HepG2 (cell line): ENCODE measurements around the gene CTIF. TPM values are rescaled to one million over a fixed set of nuclear protein-coding genes. Genes with fewer than 3 reads are reported as not detected.

Source experiments
- ATAC-seq: fragments of 200-7000 bp; cut with Tn5 transposase; 3 replicates; pipeline ENCODE4 v1.9.1; 2020; ENCODE audit warnings: mild to moderate bottlenecking, moderate library complexity
- BruUV-seq: library from RNA; stranded (reverse); fragments of 400-500 nt; replicated peaks from 2 replicates; lab custom pipeline; 2021; lab: Mats Ljungman, UMichigan
- CTCF ChIA-PET: fragments of 300-600 bp; formaldehyde crosslinking; extraction: SDS; loops from one replicate; lab custom pipeline; 2021; ENCODE audit warnings: low total read pairs, inconsistent platforms, low intra/inter-chr PET ratio; lab: Yijun Ruan, JAX
- POLR2A ChIA-PET: fragments of 350-600 bp; sonication (Branson Sonifier 250); formaldehyde crosslinking; loops from one replicate; lab custom pipeline; 2020; ENCODE audit warnings: antibody characterized with exemption, inconsistent platforms; lab: Yijun Ruan, JAX
- DNase-seq: peaks from one replicate; pipeline ENCODE4 v3.0.0-alpha.2; 2015; ENCODE audit warnings: low spot score
- FAIRE-seq: peaks from 3 replicates; lab custom pipeline; 2011; peaks lifted over from hg19 to GRCh38; lab: Jason Lieb, UNC
- H2AFZ ChIP-seq: one replicate; pipeline ENCODE4 v1.6.1; 2011; ENCODE audit warnings: low read length, inconsistent platforms
- H3K27ac ChIP-seq: fragments of 300-600 bp; 3 replicates; pipeline ENCODE4 v1.8.0; 2011; ENCODE audit warnings: mixed run types, mild to moderate bottlenecking, mixed read lengths, low read length, inconsistent platforms; ENCODE audit not compliant: insufficient read depth; ENCODE audit errors: extremely low read length
- H3K27me3 ChIP-seq, 2 experiments: fragments of 200-600 bp in 1 of 2; 2 replicates in 1 of 2; 3 replicates in 1 of 2; pipeline versions ENCODE4 v1.6.0 to v1.8.0; 2011; ENCODE audit warnings: low read length in 2 of 2, mild to moderate bottlenecking in 2 of 2, moderate library complexity in 2 of 2, inconsistent platforms in 1 of 2; ENCODE audit not compliant: insufficient read depth in 2 of 2, control insufficient read depth in 1 of 2
- H3K36me3 ChIP-seq, 2 experiments: fragments of 200-600 bp in 1 of 2; replicated peaks in 1 of 2; 2 replicates in 1 of 2; 3 replicates in 1 of 2; pipeline versions ENCODE4 v1.5.1 to v1.8.0; 2011; ENCODE audit warnings: low read length in 2 of 2, inconsistent platforms in 1 of 2; ENCODE audit not compliant: insufficient read depth in 2 of 2, control insufficient read depth in 1 of 2
- H3K4me1 ChIP-seq: 2 replicates; pipeline ENCODE4 v1.5.1; 2012; ENCODE audit warnings: low read length, inconsistent platforms; ENCODE audit not compliant: insufficient read depth
- H3K4me2 ChIP-seq: 2 replicates; pipeline ENCODE4 v1.6.0; 2011; ENCODE audit warnings: low read depth, low read length, inconsistent platforms
- H3K4me3 ChIP-seq, 3 experiments: fragments of 200-600 bp in 1 of 3; sonication (generic), shearing (Covaris generic) in 1 of 3; replicated peaks in 1 of 3; 2 replicates each; pipeline ENCODE4 v1.5.1; 2011 to 2016; ENCODE audit warnings: low read length in 3 of 3, inconsistent platforms in 2 of 3, low read depth in 2 of 3, mild to moderate bottlenecking in 2 of 3, control low read depth in 1 of 3, mixed read lengths in 1 of 3; ENCODE audit not compliant: insufficient read depth in 1 of 3
- H3K79me2 ChIP-seq: one replicate; pipeline ENCODE4 v1.6.1; 2011; ENCODE audit warnings: low read length, inconsistent platforms; ENCODE audit not compliant: insufficient read depth
- H3K9ac ChIP-seq: 2 replicates; pipeline ENCODE4 v1.6.0; 2011; ENCODE audit warnings: mild to moderate bottlenecking, low read depth, low read length, inconsistent platforms; ENCODE audit not compliant: insufficient read depth
- H3K9me3 ChIP-seq: 2 replicates; pipeline ENCODE4 v1.5.1; 2012; ENCODE audit warnings: mild to moderate bottlenecking, low read length
- H4K20me1 ChIP-seq: 2 replicates; pipeline ENCODE4 v1.6.0; 2011; ENCODE audit warnings: inconsistent platforms, mild to moderate bottlenecking, low read length, moderate library complexity; ENCODE audit not compliant: insufficient read depth
- ARHGAP35 ChIP-seq: sonication (generic); formaldehyde crosslinking; IDR thresholded peaks from 2 replicates; pipeline ENCODE4 v1.9.0; 2022; ENCODE audit warnings: mild to moderate bottlenecking, inconsistent platforms, moderate library complexity, missing genetic modification reagents, borderline replicate concordance
- EHMT2 ChIP-seq: fragments of 200-600 bp; sonication (generic); IDR thresholded peaks from 2 replicates; pipeline ENCODE4 v1.7.0; 2017; ENCODE audit warnings: antibody characterized with exemption, low read depth, low read length, borderline replicate concordance
- GFI1 ChIP-seq: sonication (generic); formaldehyde crosslinking; IDR thresholded peaks from 2 replicates; pipeline ENCODE4 v1.5.0; 2020; ENCODE audit warnings: missing genetic modification reagents, mild to moderate bottlenecking, borderline replicate concordance
- ISX ChIP-seq: sonication (generic); formaldehyde crosslinking; conservative IDR thresholded peaks from 2 replicates; pipeline ENCODE4 v1.5.0; 2020; ENCODE audit warnings: missing genetic modification reagents
- MEF2D ChIP-seq: sonication (generic); formaldehyde crosslinking; IDR thresholded peaks from 2 replicates; pipeline ENCODE4 v1.5.1; 2020; ENCODE audit warnings: mild to moderate bottlenecking, missing genetic modification reagents
- NCOA5 ChIP-seq: sonication (generic); formaldehyde crosslinking; IDR thresholded peaks from 2 replicates; pipeline ENCODE4 v1.4.0; 2020; ENCODE audit warnings: missing genetic modification reagents
- ZBTB7B ChIP-seq: sonication (generic); formaldehyde crosslinking; IDR thresholded peaks from 2 replicates; pipeline ENCODE4 v1.4.0; 2020; ENCODE audit warnings: missing genetic modification reagents
- ZMYM2 ChIP-seq: sonication (generic); formaldehyde crosslinking; IDR thresholded peaks from 2 replicates; pipeline ENCODE4 v1.8.0; 2022; ENCODE audit warnings: mild to moderate bottlenecking, missing genetic modification reagents
- ZNF644 ChIP-seq: IDR thresholded peaks from 2 replicates; pipeline ENCODE4 v1.6.1; 2016; ENCODE audit warnings: low read depth
- ZNF660 ChIP-seq: sonication (generic); formaldehyde crosslinking; IDR thresholded peaks from 2 replicates; pipeline ENCODE4 v1.5.1; 2020; ENCODE audit warnings: mild to moderate bottlenecking, low read depth, missing genetic modification reagents, borderline replicate concordance
- ZSCAN12 ChIP-seq: sonication (generic); formaldehyde crosslinking; IDR thresholded peaks from 2 replicates; pipeline ENCODE4 v1.9.0; 2021; ENCODE audit warnings: mild to moderate bottlenecking, missing genetic modification reagents
- ZSCAN31 ChIP-seq: sonication (generic); formaldehyde crosslinking; IDR thresholded peaks from 2 replicates; pipeline ENCODE4 v1.5.0; 2020; ENCODE audit warnings: low read depth, mild to moderate bottlenecking, missing genetic modification reagents
- in situ Hi-C: cut with HindIII; loops from 2 replicates; pipeline ENCODE4 v1.10.0; 2017; ENCODE audit warnings: low pct_unique_long_range_greater_than_20kb; ENCODE audit not compliant: extremely low pct_ligation_motif_present
- intact Hi-C: fragments of 100-400 bp; cut with micrococcal nuclease; formaldehyde crosslinking; loops from one replicate; pipeline ENCODE4 v1.10.0; 2022; ENCODE audit not compliant: unreplicated experiment
- polyA plus RNA-seq, 8 experiments: library from polyadenylated mRNA; depleted of rRNA in 3 of 8; stranded (reverse) in 7 of 8; unstranded in 1 of 8; fragments of >200 nt; fragmentation: Illumina TruSeq in 4 of 8; extraction: Trizol in 4 of 8; gene quantifications; 2 replicates each; pipeline versions ENCODE4 v1.2.1 to v1.2.3, GENCODE V29; 2011 to 2016; ENCODE audit warnings: low read depth in 4 of 8, missing spikeins in 1 of 8, mixed read lengths in 1 of 8; ENCODE audit not compliant: insufficient read depth in 1 of 8
- total RNA-seq, 5 experiments: library from RNA; depleted of rRNA; stranded (reverse); fragments of >200 nt; fragmentation: Illumina TruSeq; extraction: Trizol; gene quantifications; 2 replicates each; pipeline ENCODE4 v1.2.3, GENCODE V29; 2016; ENCODE audit warnings: low read depth in 1 of 5
- TF ChIP-seq, protein P1 (sequence below): sonication (generic); formaldehyde crosslinking; IDR thresholded peaks from 2 replicates; pipeline ENCODE4 v1.4.0; 2020; ENCODE audit warnings: missing genetic modification reagents, borderline replicate concordance

Gene CTIF
- total and polyA plus RNA-seq, 2 of the 13 experiments (the other 11 are each of a cell fraction or from before 2014, with no cell fraction given): 18.2 to 28.0 TPM

DNA sequence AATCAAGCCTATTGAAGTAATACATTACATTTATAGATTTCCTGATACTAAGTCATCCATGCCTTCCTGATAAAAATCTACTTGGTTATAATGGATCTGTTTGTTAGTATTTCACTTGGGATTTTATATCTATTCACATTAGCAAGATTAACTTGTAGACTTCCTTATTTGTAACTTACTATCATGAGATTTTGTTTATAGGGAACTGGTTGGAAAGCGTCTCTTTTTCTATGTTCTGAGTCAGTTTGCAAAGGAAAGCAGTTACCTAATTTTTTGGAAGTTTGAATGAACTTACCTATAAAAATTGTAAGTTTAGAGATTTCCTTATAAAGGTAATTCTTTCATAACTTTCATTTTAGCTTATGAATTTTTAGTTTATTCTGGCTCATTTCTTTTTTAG, 270.5 kb downstream of the CTIF start (continued):
- TF ChIP-seq, protein P1, sequence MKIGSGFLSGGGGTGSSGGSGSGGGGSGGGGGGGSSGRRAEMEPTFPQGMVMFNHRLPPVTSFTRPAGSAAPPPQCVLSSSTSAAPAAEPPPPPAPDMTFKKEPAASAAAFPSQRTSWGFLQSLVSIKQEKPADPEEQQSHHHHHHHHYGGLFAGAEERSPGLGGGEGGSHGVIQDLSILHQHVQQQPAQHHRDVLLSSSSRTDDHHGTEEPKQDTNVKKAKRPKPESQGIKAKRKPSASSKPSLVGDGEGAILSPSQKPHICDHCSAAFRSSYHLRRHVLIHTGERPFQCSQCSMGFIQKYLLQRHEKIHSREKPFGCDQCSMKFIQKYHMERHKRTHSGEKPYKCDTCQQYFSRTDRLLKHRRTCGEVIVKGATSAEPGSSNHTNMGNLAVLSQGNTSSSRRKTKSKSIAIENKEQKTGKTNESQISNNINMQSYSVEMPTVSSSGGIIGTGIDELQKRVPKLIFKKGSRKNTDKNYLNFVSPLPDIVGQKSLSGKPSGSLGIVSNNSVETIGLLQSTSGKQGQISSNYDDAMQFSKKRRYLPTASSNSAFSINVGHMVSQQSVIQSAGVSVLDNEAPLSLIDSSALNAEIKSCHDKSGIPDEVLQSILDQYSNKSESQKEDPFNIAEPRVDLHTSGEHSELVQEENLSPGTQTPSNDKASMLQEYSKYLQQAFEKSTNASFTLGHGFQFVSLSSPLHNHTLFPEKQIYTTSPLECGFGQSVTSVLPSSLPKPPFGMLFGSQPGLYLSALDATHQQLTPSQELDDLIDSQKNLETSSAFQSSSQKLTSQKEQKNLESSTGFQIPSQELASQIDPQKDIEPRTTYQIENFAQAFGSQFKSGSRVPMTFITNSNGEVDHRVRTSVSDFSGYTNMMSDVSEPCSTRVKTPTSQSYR (CRISPR knock-in tag): no peak
- TF ChIP-seq ZBTB7B (CRISPR knock-in tag): no peak
- no peak for TF ChIP-seq NCOA5 (CRISPR knock-in tag)
- no peak for TF ChIP-seq GFI1 (CRISPR knock-in tag)
- no peak for TF ChIP-seq ARHGAP35 (CRISPR knock-in tag)
- TF ChIP-seq ZSCAN31 (CRISPR knock-in tag): no peak

DNA sequence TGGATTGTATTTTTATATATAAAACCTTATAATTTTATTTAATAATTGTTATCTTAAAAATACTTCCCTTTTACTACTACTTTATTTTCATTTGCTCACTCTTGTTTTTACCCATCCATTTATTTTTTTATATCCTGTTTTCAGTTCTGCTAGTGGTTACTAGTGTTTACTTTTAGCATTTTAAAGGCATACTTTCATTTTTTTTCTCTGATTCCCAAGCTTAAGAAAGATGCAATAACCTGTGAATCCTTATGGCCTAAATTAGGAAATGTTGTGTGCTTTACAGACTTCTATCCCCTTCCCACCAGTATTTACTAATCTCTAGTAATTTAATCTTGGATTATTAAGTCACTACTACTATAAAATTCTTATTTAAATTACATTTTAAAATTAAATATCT, 272.0 kb downstream of the CTIF start:
- Histone ChIP-seq H3K27ac (no peak overlapping the region), H3K27me3 (no peaks in the 10 kb centered on the region), H4K20me1 (no peaks in the 10 kb centered on the region), H3K9me3 (no peaks in the 10 kb centered on the region), H3K9ac (no peak overlapping the region), H2AFZ (no peak overlapping the region), H3K36me3 (peaks cover 2 to 4% of the 10 kb centered on the region in 2 experiments; a peak in 3 of 5 replicates), H3K79me2 (no peaks in the 10 kb centered on the region), H3K4me3 (no peak overlapping the region), H3K4me2 (no peak overlapping the region), H3K4me1 (no peaks in the 10 kb centered on the region)
- FAIRE-seq: no peak
- in situ Hi-C loops: no loop called here
- no TSS peak for BruUV-seq
- ATAC-seq: no peak
- TF ChIP-seq ISX (CRISPR knock-in tag) (no peak), EHMT2 (no peak), ZMYM2 (CRISPR knock-in tag) (no peak), ZSCAN12 (CRISPR knock-in tag) (no peak), ZNF660 (CRISPR knock-in tag) (no peak), ZNF644 (CRISPR knock-in tag) (no peak), MEF2D (CRISPR knock-in tag) (no peak)
- ChIA-PET CTCF (no interaction called here), POLR2A (no interaction called here)
- intact Hi-C loops: no loop called here
- DNase-seq: no peak
